Activated T-cell treated with anti-CD3 and anti-CD28 coated beads, Interleukin-2, amount 50 U/mL, for 48 hours (primary cell): Measurements from ENCODE around the gene CPED1.
A peak's percentile ranks its signal among the peaks of the same experiment; 100 is the strongest.
"Not testable (repeated sequence)": the region's sequence is repeated elsewhere in the genome, so short reads cannot be mapped to it uniquely, and the experiment has no call there.

Experiments used
- DNase-seq, 2 experiments: peaks; one replicate each; pipeline ENCODE4 v3.0.0-alpha.2; 2020

CPED1 gene

DNA sequence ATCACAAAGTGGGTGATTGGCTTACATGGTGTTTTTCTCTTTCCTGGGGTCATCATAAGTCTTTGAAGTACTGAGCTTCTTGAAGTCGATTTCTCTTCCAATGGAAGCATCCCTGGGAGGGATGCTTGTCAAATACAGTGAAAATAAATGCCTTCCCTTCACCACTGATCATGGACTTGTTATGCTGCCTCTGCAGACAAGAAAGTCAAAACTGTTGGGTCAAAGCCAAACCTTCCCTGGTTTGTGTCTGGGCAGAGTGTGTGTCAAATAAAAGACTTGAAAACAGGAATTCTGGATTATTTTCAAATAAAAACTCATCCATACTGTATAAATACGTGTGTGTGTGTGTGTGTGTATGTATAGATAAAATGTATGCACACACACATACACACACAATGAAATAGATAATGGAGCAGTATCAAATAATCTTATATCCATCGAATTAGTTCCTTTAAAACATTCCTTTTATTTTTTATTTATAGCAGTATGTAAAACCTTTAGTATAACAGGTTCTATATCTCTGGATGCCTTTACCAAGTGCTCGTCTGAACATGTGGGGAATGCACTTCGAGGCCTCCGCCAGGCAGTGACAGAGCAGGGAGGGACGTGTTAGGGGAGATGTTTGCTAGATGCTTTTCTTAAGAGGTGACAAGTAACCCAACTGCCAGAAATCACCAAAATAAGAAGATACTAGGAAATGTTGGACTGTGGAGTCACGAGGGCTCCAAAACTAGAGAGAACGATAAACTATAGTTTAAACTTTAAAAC is 313.1 kb downstream of the CPED1 start:
- no peak for DNase-seq

GRCh38 chr7:121302214-121302745 is 313.8 kb downstream of the CPED1 start:
- no peak for DNase-seq

DNA sequence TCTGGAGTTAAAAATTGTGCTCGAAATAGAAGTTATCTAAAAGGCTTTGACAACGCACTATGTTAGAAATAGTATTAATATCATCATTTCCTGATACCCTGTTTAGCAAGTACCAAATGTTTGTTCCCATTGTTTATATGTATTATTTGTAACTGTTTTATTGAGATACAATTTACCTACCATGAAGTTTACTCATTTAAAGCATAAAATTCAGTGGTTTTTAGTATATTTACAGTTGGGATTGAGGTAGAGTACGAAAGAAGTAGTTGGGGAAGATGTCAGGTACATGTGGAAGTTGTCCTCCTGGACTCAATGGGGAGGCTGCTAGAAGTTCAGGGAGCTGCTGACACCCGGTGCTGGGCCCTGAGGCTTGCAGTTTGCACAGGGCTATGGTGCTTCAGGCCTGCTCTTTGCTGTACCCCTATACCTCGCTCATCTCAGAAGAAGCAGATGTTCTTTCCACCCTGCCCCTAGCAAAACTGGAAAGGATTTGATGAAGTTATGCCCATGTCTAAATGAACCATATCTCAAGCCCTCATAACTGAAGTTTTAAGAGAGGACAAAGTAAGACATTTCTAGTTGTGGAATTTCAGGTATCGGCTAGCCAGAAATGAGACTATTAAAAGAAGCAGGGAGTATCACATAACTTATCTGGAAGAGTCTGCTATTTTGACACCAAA is 315.1 kb downstream of the CPED1 start:
- DNase-seq: no peak

DNA sequence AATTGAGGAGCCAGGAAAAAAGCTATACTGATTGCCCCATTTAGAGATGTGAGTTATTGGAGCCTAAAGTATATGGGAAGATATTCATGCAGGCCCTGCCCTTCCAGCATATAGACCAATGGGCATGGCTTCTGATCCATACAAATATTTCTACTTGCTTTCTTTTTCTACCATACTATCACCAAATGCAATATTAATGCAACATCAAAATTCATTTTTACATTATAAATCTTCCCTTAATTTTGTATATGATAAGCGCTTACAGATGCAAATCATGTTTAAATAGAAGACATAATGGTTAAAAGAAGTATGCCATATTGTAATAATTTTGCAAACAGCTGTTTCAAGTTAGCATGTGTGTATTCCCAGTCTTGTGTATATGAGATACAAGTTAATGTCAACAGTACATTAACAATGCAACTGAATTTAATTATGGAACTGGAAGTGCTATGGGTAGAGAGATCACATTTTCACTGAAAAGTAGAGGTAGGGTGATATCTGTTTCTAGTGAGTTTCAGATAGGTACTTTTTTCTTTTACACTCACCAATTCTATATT is 315.7 kb downstream of the CPED1 start:
- DNase-seq: no peak

- no peak for DNase-seq
These were observed 316.6 kb downstream of the CPED1 start for GRCh38 chr7:121305109-121305508.

- DNase-seq: no peak
These were observed 318.1 kb downstream of the CPED1 start for GRCh38 chr7:121306565-121306964.

- DNase-seq: no peak
These were observed 318.6 kb downstream of the CPED1 start for GRCh38 chr7:121307021-121307574.

- DNase-seq: no peak
These were observed 324.8 kb downstream of the CPED1 start for GRCh38 chr7:121313220-121313792.

GRCh38 chr7:121313793-121314676 is 325.5 kb downstream of the CPED1 start:
- no peak for DNase-seq

DNA sequence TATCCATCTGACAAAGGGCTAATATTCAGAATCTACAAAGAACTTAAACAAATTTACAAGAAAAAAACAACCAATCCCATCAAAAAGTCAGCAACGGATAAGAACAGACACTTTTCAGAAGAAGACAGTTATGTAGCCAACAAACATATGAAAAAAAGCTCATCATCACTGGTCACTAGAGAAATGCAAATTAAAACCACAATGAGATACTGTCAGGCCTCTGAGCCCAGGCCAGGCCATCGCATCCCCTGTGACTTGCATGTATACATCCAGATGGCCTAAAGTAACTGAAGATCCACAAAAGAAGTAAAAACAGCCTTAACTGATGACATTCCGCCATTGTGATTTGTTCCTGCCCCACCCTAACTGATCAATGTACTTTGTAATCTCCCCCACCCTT is 326.7 kb downstream of the CPED1 start:
- DNase-seq: not testable (repeated sequence)

DNA sequence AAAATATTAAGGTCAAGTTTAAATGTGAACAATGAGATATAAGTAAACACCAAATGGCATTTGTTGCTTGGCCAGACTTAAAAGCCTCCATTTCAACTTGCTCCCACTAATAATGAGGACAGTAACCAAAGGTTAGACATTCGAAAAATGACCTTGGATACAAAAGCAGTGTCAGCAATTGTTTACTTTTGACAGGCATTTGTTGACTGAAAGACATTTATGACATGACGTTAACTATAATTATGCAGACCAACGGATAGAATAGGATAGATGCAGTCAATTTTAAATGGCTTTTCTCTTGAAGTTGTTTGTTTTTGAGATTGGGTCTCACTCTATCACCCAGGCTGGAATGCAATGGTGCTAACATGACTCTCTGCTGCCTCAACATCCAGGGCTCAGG is 333.9 kb downstream of the CPED1 start:
- no peak for DNase-seq

- no peak for DNase-seq
These were observed 335.2 kb downstream of the CPED1 start for GRCh38 chr7:121323515-121324302.

DNA sequence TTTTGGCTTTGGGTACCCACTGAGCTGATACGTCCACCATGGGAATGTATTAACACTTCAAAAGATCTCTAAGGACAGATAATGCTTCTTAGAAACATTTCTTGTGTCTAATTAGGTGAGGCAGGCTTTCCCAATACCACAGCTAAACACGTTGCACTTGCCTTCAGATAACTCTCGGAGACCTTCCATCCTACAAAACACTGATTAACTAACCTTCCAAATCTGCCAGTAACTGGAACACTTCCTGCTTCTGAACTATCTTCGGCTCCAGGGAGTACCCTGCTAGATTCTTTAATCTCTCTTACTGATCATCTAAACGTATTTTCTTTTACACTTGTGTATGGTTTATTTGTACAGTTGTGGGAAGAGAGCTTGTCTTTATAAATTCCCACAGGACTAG is 339.2 kb downstream of the CPED1 start:
- DNase-seq: no peak

- peak in 1 of 2 experiments; percentile 19 for DNase-seq
These were observed 340.1 kb downstream of the CPED1 start, which contains the start of gene WNT16 for GRCh38 chr7:121328508-121329190. Gene WNT16, plus strand, starts transcription at chr7:121329000. Its CDS starts 293 bp downstream, at chr7:121329293.

- DNase-seq: peak; percentile 34 to 49
These were observed 340.9 kb downstream of the CPED1 start for GRCh38 chr7:121329191-121330052.

- peak; percentile 22 to 24 for DNase-seq
These were observed 341.7 kb downstream of the CPED1 start for GRCh38 chr7:121330053-121330833.

GRCh38 chr7:121331048-121331447 is 342.5 kb downstream of the CPED1 start:
- DNase-seq: no peak

GRCh38 chr7:121331574-121331973 is 343.1 kb downstream of the CPED1 start:
- no peak for DNase-seq

DNA sequence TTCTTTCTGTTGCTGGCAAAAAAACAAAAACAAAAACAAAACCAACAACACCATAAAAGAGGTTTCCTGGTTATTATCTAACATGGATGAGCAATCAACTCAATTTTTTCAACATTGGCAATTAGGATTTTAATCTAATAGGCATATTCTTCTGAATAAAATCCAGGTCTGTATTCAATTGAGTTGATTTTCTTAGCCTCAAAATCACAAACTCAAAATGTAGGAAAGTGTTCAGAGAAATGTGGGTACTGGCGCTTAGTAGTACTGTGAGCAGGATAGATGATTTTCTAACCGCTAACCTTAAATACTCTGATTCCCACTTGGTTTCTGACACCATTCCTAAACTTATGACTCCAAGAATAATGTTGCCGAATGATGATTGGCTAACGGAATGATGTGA is 345.9 kb downstream of the CPED1 start:
- no peak for DNase-seq
